Adrenal gland (tissue), 12 donors: ENCODE measurements around the gene PRKG1. TPM values are rescaled to one million over a fixed set of nuclear protein-coding genes. Genes with fewer than 3 reads are reported as not detected.

Source experiments
- DNase-seq, 7 donors: peaks; one replicate each; pipeline ENCODE4 v3.0.0-alpha.2; 2019 to 2020
- H3K27ac ChIP-seq, 5 donors: fragments of 200-600 bp; sonication (generic) in 4 of 5; 1 replicate in 3 of 5; 2 replicates in 2 of 5; pipeline versions ENCODE4 v1.5.1 to v1.8.0; 2016 to 2020; ENCODE audit warnings: mild to moderate bottlenecking in 1 of 5
- H3K27me3 ChIP-seq: fragments of 200-600 bp; 2 replicates; pipeline ENCODE4 v1.8.0; 2021
- H3K36me3 ChIP-seq, 2 donors: fragments of 200-600 bp; replicated peaks in 1 of 2; 1 replicate in 1 of 2; 2 replicates in 1 of 2; pipeline versions ENCODE4 v1.5.1 to v1.8.0; 2018 to 2022
- H3K4me1 ChIP-seq, 2 donors: fragments of 200-600 bp; replicated peaks in 1 of 2; 1 replicate in 1 of 2; 2 replicates in 1 of 2; pipeline versions ENCODE4 v1.5.1 to v1.8.0; 2018 to 2021
- H3K4me3 ChIP-seq, 4 donors: fragments of 200-600 bp; sonication (generic) in 3 of 4; one replicate each; pipeline ENCODE4 v1.5.1; 2016 to 2018
- H3K9me3 ChIP-seq, 3 donors: fragments of 200-600 bp; sonication (generic) in 1 of 3; replicated peaks in 1 of 3; 1 replicate in 2 of 3; 2 replicates in 1 of 3; pipeline versions ENCODE4 v1.5.1 to v1.8.0; 2016 to 2021
- CTCF ChIP-seq, 6 experiments: fragments of 450-650 bp in 4 of 6; fragments of 200-600 bp in 2 of 6; sonication (generic) in 1 of 6; IDR thresholded peaks; 1 replicate in 5 of 6; 2 replicates in 1 of 6; pipeline versions ENCODE4 v1.5.1 to v1.8.0; 2016 to 2021; ENCODE audit warnings: antibody characterized with exemption in 6 of 6, mild to moderate bottlenecking in 2 of 6, moderate library complexity in 1 of 6
- POLR2A ChIP-seq, 2 donors: fragments of 450-650 bp; IDR thresholded peaks; one replicate each; pipeline ENCODE4 v1.6.1; 2017; ENCODE audit warnings: antibody characterized with exemption in 2 of 2, mild to moderate bottlenecking in 2 of 2, moderate library complexity in 1 of 2
- WGBS, 4 donors: extraction: QIAGEN DNeasy Blood & Tissue Kit in 2 of 4; methylation state at CpG; one replicate each; pipeline versions ENCODE4 v1.1.5 to v1.1.7; 2013 to 2017; 5-methylcytosine and 5-hydroxymethylcytosine counted together
- intact Hi-C, 2 donors: fragments of 100-400 bp; cut with DNase I; formaldehyde crosslinking; loops; one replicate each; pipeline versions ENCODE4 v1.14.1 to v1.15.0; 2022 to 2023
- polyA plus RNA-seq, 3 donors: library from polyadenylated mRNA; stranded (reverse); fragments of 200-250 nt in 2 of 3; fragments of 350-450 nt in 1 of 3; fragmentation: Illumina TruSeq in 1 of 3; extraction: RNeasy Lipid Tissue Mini Kit (QIAGEN cat#74804) in 1 of 3; gene quantifications; one replicate each; pipeline ENCODE4 v1.2.3, GENCODE V29; 2013 to 2014
- total RNA-seq, 9 donors: library from RNA; depleted of rRNA in 4 of 9; stranded (reverse); fragments of >200 nt in 4 of 9; fragments of 120-200 nt in 1 of 9; fragmentation: NEBNext Ultra II Directional in 1 of 9; extraction: Animal tissue kit (Norgen Biotek cat#: 25700) in 1 of 9; gene quantifications; one replicate each; pipeline versions ENCODE4 v1.1.0 to v1.2.4, GENCODE V29; 2013 to 2023
- donor health status: healthy with polysubstance abuse.
- donor health status: Bipolar disorder and iron deficiency.
- donor health status: DM: yes; HTN: yes; CAD: no.
- donor health status: DM: no; HTN: no; CAD: no.
- donor health status: DM: no; HTN: no; CAD: no.
- donor health status: DM: yes; HTN: yes; CAD: no.

Gene PRKG1
- total and polyA plus RNA-seq, 12 donors: 6.9 to 104 (median 29.7) TPM

DNA sequence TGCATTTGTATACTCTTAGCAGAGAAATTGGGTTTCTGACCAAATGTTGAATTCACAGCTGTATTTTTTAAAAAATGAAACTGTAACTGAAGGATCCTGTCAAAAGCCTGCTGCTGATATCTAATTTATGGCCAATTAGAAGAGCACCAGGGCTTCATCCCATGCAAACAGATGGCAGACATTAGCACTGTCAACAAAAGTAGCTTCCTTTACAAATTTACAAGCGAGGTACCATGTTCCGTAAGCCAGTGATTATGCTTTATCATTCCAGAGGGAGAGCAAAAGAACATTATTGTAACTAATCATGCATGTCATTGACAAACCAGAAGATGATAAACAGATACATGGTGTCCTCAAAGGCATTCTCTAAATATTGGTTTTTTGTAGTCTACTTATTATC lies 1062.6 kb downstream of the PRKG1 start:
- H3K36me3 ChIP-seq: no peaks in the 10 kb centered on the region
- H3K27me3 ChIP-seq: no peaks in the 10 kb centered on the region
- H3K4me3 ChIP-seq: no peak overlapping the region
- 86 to 98% (median 90%) methylated on average over 2 of the region's 2 CpGs for WGBS, 4 donors
- no peak for DNase-seq
- intact Hi-C loops: no loop called here
- TF ChIP-seq POLR2A (IDR thresholded peaks at IDR 0.05) (no peak), CTCF (IDR thresholded peaks at IDR 0.05) (no peak)
- H3K9me3 ChIP-seq: no peaks in the 10 kb centered on the region
- H3K4me1 ChIP-seq: no peaks in the 10 kb centered on the region
- H3K27ac ChIP-seq: no peak overlapping the region

DNA sequence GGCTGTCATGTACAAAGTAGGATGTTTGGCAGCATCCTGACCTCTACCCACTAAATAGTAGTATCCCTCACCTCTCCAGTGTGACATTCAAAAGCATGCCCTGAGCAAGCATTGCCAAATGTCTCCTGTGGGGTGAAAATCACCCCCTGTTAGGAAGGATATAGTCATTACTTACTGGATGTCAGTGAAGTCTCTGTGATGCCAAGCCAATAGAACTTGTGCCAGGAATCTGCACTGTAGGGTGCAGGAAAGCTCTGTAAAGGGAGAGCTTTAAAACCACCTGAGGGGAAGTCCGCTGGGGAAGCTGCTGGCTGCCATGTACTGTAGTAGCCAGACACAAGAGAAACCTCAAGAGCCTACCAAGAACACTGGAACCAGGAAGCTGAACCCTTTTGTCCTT lies 1069.1 kb downstream of the PRKG1 start:
- H3K27ac ChIP-seq: no peak overlapping the region
- no peaks in the 10 kb centered on the region for H3K4me1 ChIP-seq
- TF ChIP-seq POLR2A (IDR thresholded peaks at IDR 0.05) (no peak), CTCF (IDR thresholded peaks at IDR 0.05) (no peak)
- no peak overlapping the region for H3K4me3 ChIP-seq
- 88 to 94% (median 92%) methylated on average over 1 of the region's 1 CpG for WGBS, 4 donors
- no peaks in the 10 kb centered on the region for H3K36me3 ChIP-seq
- DNase-seq: no peak
- no peaks in the 10 kb centered on the region for H3K9me3 ChIP-seq
- no peaks in the 10 kb centered on the region for H3K27me3 ChIP-seq
- intact Hi-C loops: no loop called here

GRCh38 chr10:52145636-52146035 lies 1071.3 kb downstream of the PRKG1 start:
- no peaks in the 10 kb centered on the region for H3K4me1 ChIP-seq
- WGBS, 4 donors: 62 to 72% (median 65%) methylated on average over 1 of the region's 1 CpG
- H3K9me3 ChIP-seq: no peaks in the 10 kb centered on the region
- no peak overlapping the region for H3K27ac ChIP-seq
- H3K36me3 ChIP-seq: no peaks in the 10 kb centered on the region
- H3K4me3 ChIP-seq: no peak overlapping the region
- no peak for DNase-seq
- TF ChIP-seq CTCF (IDR thresholded peaks at IDR 0.05) (no peak), POLR2A (IDR thresholded peaks at IDR 0.05) (no peak)
- H3K27me3 ChIP-seq: no peaks in the 10 kb centered on the region
- intact Hi-C loops: no loop called here

GRCh38 chr10:52146766-52147165 lies 1072.5 kb downstream of the PRKG1 start:
- Histone ChIP-seq H3K27me3 (no peaks in the 10 kb centered on the region), H3K36me3 (no peaks in the 10 kb centered on the region), H3K27ac (no peak overlapping the region), H3K9me3 (no peaks in the 10 kb centered on the region), H3K4me3 (no peak overlapping the region), H3K4me1 (no peaks in the 10 kb centered on the region)
- DNase-seq: no peak
- TF ChIP-seq POLR2A (IDR thresholded peaks at IDR 0.05): no peak
- no peak for TF ChIP-seq CTCF (IDR thresholded peaks at IDR 0.05)
- WGBS, 4 donors: 75 to 98% (median 80%) methylated on average over 2 of the region's 2 CpGs
- intact Hi-C loops: no loop called here
